Measurements from ENCODE around the gene GARIN5B.

- no peak for TF ChIP-seq BHLHE40 (IDR thresholded peaks at IDR 0.05; ENCODE audit: borderline replicate concordance)
- no peak for TF ChIP-seq FOXM1 (IDR thresholded peaks at IDR 0.05; ENCODE audit: borderline replicate concordance)
- TF ChIP-seq ARNT (IDR thresholded peaks at IDR 0.05) = no peak
Measured at GRCh38 chr19:55379174-55379573, 16.1 kb upstream of the GARIN5B start.

Data from HEK293T (cell line).